HG03575 (cell line): ENCODE data around the gene CCDC27.
"Not testable (repeated sequence)": the region's sequence is repeated elsewhere in the genome, so short reads cannot be mapped to it uniquely, and the experiment has no call there.

ENCODE experiments used
- ATAC-seq: cut with Tn5 transposase; IDR thresholded peaks from one replicate; pipeline ENCODE4 v1.9.1; 2021; ENCODE audit not compliant: unreplicated experiment, insufficient number of reproducible peaks, low FRiP score; ENCODE audit errors: extremely low read depth

The CCDC27 gene

GRCh38 chr1:3747522-3747848 is 4.8 kb upstream of the CCDC27 start:
- ATAC-seq: no peak

- no peak for ATAC-seq
These were observed 4.3 kb upstream of the CCDC27 start for GRCh38 chr1:3747903-3748302.

- ATAC-seq: not testable (repeated sequence)
These were observed 3.8 kb upstream of the CCDC27 start for GRCh38 chr1:3748316-3748900.

GRCh38 chr1:3749512-3749911 is 2.7 kb upstream of the CCDC27 start:
- ATAC-seq: no peak

- ATAC-seq: no peak
These were observed 1.5 kb upstream of the CCDC27 start for GRCh38 chr1:3750741-3751140.

GRCh38 chr1:3753656-3754454 is 1.6 kb downstream of the CCDC27 start:
- ATAC-seq: no peak

GRCh38 chr1:3756394-3756793 is 4.1 kb downstream of the CCDC27 start:
- ATAC-seq: no peak

- ATAC-seq: no peak
These were observed 6.9 kb downstream of the CCDC27 start for GRCh38 chr1:3759164-3759563.

- ATAC-seq: no peak
These were observed 7.5 kb downstream of the CCDC27 start for GRCh38 chr1:3759796-3760195.

- no peak for ATAC-seq
These were observed 9.2 kb downstream of the CCDC27 start for GRCh38 chr1:3761296-3762010.

- no peak for ATAC-seq
These were observed 10.1 kb downstream of the CCDC27 start for GRCh38 chr1:3762151-3762872.

GRCh38 chr1:3762873-3763228 is 10.6 kb downstream of the CCDC27 start:
- no peak for ATAC-seq

- ATAC-seq: no peak
These were observed 11.3 kb downstream of the CCDC27 start for GRCh38 chr1:3763351-3764125.

GRCh38 chr1:3767328-3767925 is 15.2 kb downstream of the CCDC27 start:
- ATAC-seq: no peak

GRCh38 chr1:3768811-3769390 is 16.7 kb downstream of the CCDC27 start:
- ATAC-seq: no peak

GRCh38 chr1:3770047-3770765 is 18.0 kb downstream of the CCDC27 start:
- no peak for ATAC-seq

GRCh38 chr1:3771108-3772026 is 19.1 kb downstream of the CCDC27 start:
- ATAC-seq: no peak
